ENCODE measurements around the gene CTNNA2.

Gene CTNNA2

DNA sequence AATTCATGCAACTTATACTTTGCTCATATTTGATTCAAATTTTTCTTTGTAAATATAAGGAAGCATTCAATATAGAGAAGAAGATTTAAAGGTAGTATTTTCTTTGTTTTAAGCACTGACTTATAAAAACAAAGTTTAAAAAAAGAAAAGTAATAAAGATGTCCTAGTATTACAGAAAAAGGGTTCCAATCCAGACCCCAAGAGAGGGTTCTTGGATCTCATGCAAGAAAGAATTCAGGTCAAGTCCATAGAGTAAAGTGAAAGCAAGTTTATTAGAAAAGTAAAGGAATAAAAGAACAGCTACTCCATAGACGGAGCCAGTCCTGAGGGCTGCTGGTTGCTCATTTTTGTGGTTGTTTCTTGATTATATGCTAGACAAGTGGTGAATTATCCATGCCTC is 267.9 kb downstream of the CTNNA2 start:
- in situ Hi-C loops (cut with MboI; ENCODE audit: low sequenced_read_pairs), result no loop called here

DNA sequence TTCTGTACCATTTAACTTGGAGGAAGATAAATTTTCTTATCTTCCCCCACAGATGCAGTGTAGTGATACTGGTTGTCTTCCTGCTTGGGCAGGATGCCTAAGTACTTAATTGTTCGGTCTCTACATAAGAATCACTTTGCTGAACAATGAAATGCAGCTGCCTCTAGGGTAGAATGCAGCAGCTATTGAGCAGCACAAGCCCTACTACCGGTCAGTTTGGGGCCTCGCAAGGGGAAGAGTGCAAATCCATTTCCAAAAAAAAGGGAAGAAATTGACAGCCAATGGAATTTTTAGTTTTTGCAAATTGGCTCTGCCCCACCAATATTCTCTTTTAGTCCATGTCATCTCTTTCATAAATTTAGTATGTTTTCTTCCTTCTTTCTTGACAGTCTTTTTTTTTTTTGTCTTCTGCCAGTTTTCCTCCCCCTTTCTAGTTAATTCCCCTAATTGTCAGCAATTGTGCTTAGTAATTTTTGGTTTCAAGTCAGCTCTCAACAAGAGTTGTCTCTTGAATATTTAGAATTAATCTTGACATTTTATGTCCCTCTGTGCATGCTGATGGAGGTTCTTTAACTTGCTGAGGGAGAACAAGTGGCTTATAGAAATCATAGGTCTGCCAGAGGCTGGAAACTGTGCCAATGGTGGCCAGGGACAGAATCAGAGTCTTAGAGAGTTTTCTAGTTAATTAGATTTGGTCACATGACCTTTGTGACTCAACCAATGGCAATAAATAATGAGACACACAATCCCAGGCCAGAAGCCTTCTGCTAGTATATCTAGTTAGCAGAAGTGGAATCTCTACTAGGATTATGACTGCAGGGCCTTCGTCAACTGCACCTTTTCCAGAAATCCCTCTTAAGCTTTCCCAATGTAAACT is 270.0 kb downstream of the CTNNA2 start:
- in situ Hi-C loops (cut with MboI; ENCODE audit: low sequenced_read_pairs), result no loop called here

GRCh38 chr2:79788952-79789651 is 276.3 kb downstream of the CTNNA2 start:
- in situ Hi-C loops (cut with MboI; ENCODE audit: low sequenced_read_pairs), result no loop called here

GRCh38 chr2:79789811-79790210 is 277.0 kb downstream of the CTNNA2 start:
- in situ Hi-C loops (cut with MboI; ENCODE audit: low sequenced_read_pairs), result no loop called here

DNA sequence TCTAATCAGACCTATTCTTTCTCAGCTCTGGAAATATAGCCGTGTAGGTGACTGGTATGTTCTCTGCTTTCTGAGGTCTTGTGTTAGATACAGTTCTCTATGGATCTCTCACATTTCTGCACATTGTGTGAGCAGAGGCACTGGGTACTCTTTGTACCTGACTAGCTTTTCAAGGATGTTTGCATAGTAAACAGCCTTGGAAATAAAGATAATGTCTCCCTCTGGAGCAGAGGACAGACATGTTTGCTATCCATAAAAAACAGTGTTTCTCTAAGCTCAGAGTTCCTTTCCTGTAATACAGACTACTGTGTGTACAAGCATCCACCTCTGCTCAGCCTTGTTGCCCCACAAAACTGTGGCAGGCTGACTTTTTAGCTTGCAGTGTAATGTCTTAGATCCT is 279.2 kb downstream of the CTNNA2 start:
- in situ Hi-C loops (cut with MboI; ENCODE audit: low sequenced_read_pairs), result no loop called here

GRCh38 chr2:79793006-79793405 is 280.2 kb downstream of the CTNNA2 start:
- in situ Hi-C loops (cut with MboI; ENCODE audit: low sequenced_read_pairs), result no loop called here

DNA sequence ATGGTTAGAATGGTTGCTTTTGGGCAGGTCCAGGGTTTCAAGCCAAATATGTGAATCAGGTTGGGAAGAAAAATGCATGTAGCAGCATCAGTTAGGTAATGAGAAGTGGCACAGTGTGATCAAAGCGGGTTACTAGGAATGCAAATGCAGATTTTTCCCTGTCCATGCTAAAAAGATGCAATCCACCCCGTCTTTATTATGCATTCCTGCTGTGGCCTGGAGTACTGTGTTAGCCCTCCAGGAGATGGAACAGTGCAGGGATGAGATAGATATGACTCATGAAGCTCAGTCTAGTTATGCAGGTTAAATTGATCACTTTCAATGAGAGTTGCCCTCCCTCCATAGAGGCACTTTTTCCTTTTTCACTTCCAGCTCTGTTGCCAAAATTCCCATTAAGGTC is 283.8 kb downstream of the CTNNA2 start:
- in situ Hi-C loops (cut with MboI; ENCODE audit: low sequenced_read_pairs), result no loop called here

DNA sequence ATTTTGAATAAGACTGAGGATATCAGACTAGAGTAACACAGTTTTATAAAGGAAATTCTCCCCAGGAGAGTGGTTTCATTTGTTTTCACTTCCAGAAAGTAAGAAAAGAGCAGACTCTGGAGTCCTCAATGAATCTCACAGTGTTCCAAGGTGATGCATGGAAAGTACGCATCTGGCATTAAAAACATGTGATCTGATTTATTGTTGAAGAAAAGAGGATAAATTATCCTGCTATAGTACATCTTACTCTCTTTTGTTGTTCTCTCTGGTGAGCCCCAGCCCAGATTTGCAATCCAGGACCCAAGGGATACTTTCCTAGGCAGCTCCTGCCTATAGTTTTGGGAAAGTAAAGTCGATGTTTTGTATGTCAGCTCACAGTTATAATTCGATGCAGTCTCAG is 285.9 kb downstream of the CTNNA2 start:
- in situ Hi-C loops (cut with MboI; ENCODE audit: low sequenced_read_pairs), result no loop called here

DNA sequence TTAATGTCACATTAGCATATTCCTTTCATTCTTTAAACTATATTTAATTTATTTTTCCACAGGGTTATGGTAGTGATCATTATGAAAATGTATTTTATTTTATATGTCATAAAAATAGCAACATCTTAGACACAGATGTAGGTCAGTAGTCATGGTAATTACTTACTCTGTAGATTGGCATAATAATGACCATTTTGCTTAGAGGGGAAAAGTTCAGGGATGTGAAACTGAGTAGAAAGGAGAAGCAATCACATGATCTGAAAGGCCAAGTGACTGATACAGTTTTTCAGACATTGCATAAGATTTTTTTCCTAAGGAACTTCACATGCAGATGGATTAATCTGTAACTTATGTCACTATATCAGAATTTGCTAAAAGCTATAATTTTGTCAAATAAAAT is 286.9 kb downstream of the CTNNA2 start:
- in situ Hi-C loops (cut with MboI; ENCODE audit: low sequenced_read_pairs), result no loop called here

GRCh38 chr2:79801082-79801481 is 288.2 kb downstream of the CTNNA2 start:
- in situ Hi-C loops (cut with MboI; ENCODE audit: low sequenced_read_pairs), result no loop called here

DNA sequence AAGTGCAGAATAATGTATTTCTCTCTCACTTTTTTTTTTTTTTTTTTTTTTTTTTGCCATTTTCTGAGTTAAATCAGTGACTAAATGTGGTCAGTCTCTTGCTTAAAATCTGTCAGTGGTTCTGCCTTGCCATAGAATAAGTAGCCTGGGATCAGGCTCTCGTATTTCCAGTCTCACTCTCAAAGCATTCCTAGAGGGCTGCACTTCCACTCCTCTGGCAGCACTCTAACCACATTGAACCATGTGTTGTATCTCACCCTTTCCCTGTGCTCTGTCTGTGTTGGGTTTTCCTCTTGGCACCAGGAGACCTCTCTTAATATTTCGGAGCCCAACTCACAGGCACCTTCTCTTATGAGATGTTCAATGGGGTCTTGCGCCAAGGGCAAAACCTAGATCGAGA is 304.4 kb downstream of the CTNNA2 start:
- in situ Hi-C loops (cut with MboI; ENCODE audit: low sequenced_read_pairs), result no loop called here

DNA sequence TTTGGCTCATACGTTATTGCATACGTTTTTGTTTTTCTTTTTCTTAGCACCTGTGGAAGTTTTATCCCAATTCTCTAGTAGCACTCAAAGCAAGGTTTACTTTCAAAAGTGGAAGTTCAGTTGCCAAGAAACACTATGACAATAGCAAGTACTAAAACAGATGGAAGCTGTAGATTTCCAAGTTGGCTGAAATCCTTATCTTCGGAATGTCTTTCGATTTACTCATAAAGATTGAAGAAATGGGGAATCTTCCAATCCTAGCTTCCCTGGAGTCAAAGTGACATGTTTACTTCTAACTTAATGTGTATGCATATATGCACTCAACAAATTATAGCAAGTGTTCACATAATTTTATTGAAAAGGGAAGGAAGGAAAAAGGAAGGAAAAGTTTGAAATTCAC is 307.4 kb downstream of the CTNNA2 start:
- in situ Hi-C loops (cut with MboI; ENCODE audit: low sequenced_read_pairs), result no loop called here

GRCh38 chr2:79822136-79822535 is 309.3 kb downstream of the CTNNA2 start:
- in situ Hi-C loops (cut with MboI; ENCODE audit: low sequenced_read_pairs), result no loop called here

GRCh38 chr2:79824086-79824786 is 311.4 kb downstream of the CTNNA2 start:
- in situ Hi-C loops (cut with MboI; ENCODE audit: low sequenced_read_pairs), result no loop called here

GRCh38 chr2:79827881-79828280 is 315.0 kb downstream of the CTNNA2 start:
- in situ Hi-C loops (cut with MboI; ENCODE audit: low sequenced_read_pairs), result no loop called here

- in situ Hi-C loops (cut with MboI; ENCODE audit: low sequenced_read_pairs), result no loop called here
Measured at GRCh38 chr2:79830501-79830900, 317.6 kb downstream of the CTNNA2 start.

DNA sequence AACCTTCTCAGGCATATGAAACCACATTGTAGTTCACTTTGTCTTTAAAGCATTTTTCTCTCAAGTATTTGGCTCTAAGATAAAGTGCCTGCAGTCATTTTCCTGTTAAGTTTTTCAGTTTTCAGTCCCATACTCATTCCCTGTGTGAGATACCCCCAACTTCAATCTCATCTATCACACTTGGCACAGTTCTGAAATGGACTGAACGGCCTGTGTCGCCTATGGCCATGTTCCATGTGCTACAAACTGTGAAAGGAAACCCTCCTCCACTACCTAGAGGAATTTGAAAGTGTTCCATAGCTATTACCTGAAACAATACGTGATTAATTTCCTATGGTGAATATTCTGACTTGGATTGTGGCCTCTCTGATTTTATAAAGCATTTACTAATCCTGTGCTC is 319.1 kb downstream of the CTNNA2 start:
- in situ Hi-C loops (cut with MboI; ENCODE audit: low sequenced_read_pairs), result no loop called here

DNA sequence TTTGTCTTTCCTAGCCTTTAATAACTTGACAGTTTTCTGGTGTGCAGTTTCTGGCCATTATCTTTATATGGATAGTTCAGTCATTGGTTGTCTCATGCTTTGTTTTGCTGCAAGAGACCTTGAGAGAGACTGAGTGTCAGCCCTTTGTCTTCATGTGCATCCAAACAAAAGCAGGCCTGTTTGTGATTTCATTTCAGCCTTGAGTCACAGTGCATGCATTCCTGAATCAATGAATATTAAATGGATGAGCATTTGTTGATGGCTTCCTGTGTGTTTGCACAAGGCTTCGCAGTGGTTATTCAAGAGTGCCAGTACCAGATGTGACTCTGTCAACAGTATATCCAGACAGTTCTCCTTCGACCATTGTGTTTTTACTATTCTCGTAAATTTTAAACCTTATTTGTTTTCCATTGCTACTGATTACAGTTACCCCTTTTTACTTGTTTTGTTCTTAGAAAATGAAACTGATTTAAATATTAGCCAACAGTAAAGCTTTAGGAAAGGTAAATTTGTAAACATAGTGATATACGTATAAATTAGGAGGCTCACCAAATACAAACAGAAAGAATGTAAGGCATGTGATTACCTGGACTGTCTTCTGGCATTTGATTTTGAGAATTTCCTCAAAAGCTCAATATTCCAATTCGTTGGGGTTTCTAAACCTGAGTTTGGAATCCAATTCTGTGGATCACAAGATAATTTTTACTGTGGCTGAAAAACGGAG is 319.8 kb downstream of the CTNNA2 start:
- in situ Hi-C loops (cut with MboI; ENCODE audit: low sequenced_read_pairs), result no loop called here

DNA sequence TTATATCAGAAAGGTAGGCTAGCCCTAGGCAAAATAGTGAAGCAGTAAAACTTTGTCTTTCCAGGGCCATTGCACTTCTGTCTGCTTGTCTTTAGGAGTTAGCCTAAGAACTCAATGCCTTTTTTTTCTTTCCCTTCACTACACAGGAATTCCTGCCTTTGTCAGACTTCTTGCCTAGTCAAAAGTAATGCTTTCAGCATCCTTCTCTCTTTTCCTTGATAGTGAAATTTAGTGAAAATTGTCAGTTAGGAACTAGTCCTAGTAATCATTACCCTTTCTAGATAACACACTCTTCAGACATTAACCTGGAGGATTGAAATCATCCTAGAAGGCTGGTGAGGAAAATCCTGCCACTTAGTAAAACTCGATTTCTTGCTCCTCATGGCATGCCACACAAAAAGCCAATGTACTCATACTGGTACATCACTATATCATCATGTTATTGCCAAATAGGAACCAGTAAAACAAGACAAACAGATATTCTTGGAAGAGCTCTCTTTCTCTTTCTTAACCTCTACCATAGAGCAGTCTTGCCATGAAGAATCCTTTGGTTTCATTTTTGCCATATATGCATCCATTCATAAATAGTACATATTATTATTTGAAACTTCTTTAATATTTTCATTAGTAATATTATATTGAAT is 320.5 kb downstream of the CTNNA2 start:
- in situ Hi-C loops (cut with MboI; ENCODE audit: low sequenced_read_pairs), result no loop called here

DNA sequence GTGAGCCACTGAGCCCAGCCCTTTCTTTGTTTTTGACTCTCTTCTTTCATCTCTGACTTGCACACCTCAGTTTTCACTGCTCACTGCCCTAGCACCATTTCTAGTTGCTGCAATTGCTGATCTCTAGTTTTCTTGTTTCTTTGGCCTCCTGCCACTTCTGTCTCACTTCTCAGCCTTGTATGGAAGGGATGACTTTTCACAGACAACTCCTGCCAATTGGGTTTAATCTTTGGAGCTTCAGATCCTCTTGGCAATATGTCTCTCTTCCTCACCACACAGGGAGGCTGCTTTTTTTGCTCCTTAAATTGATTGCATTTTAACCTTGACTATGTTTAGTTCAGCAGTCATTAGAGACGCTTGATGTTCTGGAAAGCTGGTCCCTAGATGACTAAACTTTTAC is 323.1 kb downstream of the CTNNA2 start:
- in situ Hi-C loops (cut with MboI; ENCODE audit: low sequenced_read_pairs), result no loop called here

GRCh38 chr2:79844011-79844410 is 331.2 kb downstream of the CTNNA2 start:
- in situ Hi-C loops (cut with MboI; ENCODE audit: low sequenced_read_pairs), result no loop called here

Data from HL-60/S4 treated with phorbol 12-myristate 13-acetate at 8.2 ng/mL for 4 days and 3 days (cell line).